B cell (primary cell): ENCODE results near the gene TUNAR. TPM values are rescaled to one million over a fixed set of nuclear protein-coding genes. Genes with fewer than 3 reads are reported as not detected.

Experiments
- ATAC-seq: fragments of 200-7000 bp; cut with Tn5 transposase; one replicate; pipeline ENCODE4 v1.10.0; 2021; ENCODE audit warnings: low read depth, mild to moderate bottlenecking, moderate number of reproducible peaks, moderate library complexity
- CTCF ChIA-PET: fragments of 350-600 bp; sonication (Branson Sonifier 250); formaldehyde crosslinking; loops from one replicate; lab custom pipeline; 2021; ENCODE audit warnings: antibody characterized with exemption, inconsistent platforms; lab: Charles Lee
- POLR2A ChIA-PET: fragments of 350-600 bp; sonication (Branson Sonifier 250); formaldehyde crosslinking; loops from one replicate; lab custom pipeline; 2021; ENCODE audit warnings: antibody characterized with exemption; lab: Charles Lee
- DNase-seq: peaks from one replicate; pipeline ENCODE4 v3.0.0; 2013
- H2AFZ ChIP-seq: 2 replicates; pipeline ENCODE4 v1.6.1; 2012; ENCODE audit warnings: mild to moderate bottlenecking, low read depth, low read length; ENCODE audit not compliant: insufficient read depth, poor library complexity, severe bottlenecking
- H3K27ac ChIP-seq, 2 donors: 1 replicate in 1 of 2; 2 replicates in 1 of 2; pipeline ENCODE4 v1.5.1; 2012 to 2013; ENCODE audit warnings: low read length in 2 of 2, mild to moderate bottlenecking in 2 of 2, moderate library complexity in 1 of 2
- H3K27me3 ChIP-seq, 4 experiments: fragments of 200-600 bp in 1 of 4; sonication (generic) in 1 of 4; replicated peaks in 1 of 4; 1 replicate in 2 of 4; 2 replicates in 2 of 4; pipeline versions ENCODE4 v1.6.1 to v1.7.0; 2013 to 2016; ENCODE audit warnings: low read length in 3 of 4, mild to moderate bottlenecking in 2 of 4, mixed read lengths in 1 of 4, moderate library complexity in 1 of 4; ENCODE audit not compliant: insufficient read depth in 4 of 4, control insufficient read depth in 3 of 4; ENCODE audit errors: control extremely low read depth in 1 of 4
- H3K36me3 ChIP-seq, 2 experiments: replicated peaks in 1 of 2; 1 replicate in 1 of 2; 2 replicates in 1 of 2; pipeline versions ENCODE4 v1.6.1 to v1.7.1; 2013; ENCODE audit warnings: low read length in 1 of 2; ENCODE audit not compliant: insufficient read depth in 2 of 2, control insufficient read depth in 1 of 2; ENCODE audit errors: control extremely low read depth in 1 of 2, extremely low read depth in 1 of 2
- H3K4me1 ChIP-seq, 2 donors: fragments of 200-600 bp in 1 of 2; sonication (generic) in 1 of 2; 1 replicate in 1 of 2; 2 replicates in 1 of 2; pipeline versions ENCODE4 v1.5.1 to v1.6.1; 2013 to 2017; ENCODE audit warnings: low read length in 2 of 2; ENCODE audit not compliant: control insufficient read depth in 2 of 2, insufficient read depth in 2 of 2
- H3K4me2 ChIP-seq: replicated peaks from 2 replicates; pipeline ENCODE3; 2012; ENCODE audit warnings: mild to moderate bottlenecking, low read depth, low read length; ENCODE audit not compliant: poor library complexity, severe bottlenecking
- H3K4me3 ChIP-seq, 5 experiments: fragments of 200-600 bp in 1 of 5; sonication (generic) in 1 of 5; 1 replicate in 3 of 5; 2 replicates in 2 of 5; pipeline versions ENCODE4 v1.5.1 to v1.7.0; 2011 to 2016; ENCODE audit warnings: low read length in 4 of 5, mild to moderate bottlenecking in 4 of 5, low read depth in 2 of 5, control low read depth in 1 of 5, moderate library complexity in 1 of 5; ENCODE audit not compliant: insufficient read depth in 1 of 5; ENCODE audit errors: control extremely low read depth in 1 of 5, extremely low read depth in 1 of 5
- H3K79me2 ChIP-seq: fragments of 200-600 bp; sonication (generic); one replicate; pipeline ENCODE4 v1.6.0; 2016; ENCODE audit warnings: low read length; ENCODE audit not compliant: control insufficient read depth, insufficient read depth
- H3K9ac ChIP-seq: fragments of 200-600 bp; sonication (generic); 2 replicates; pipeline ENCODE4 v1.6.1; 2017; ENCODE audit warnings: mild to moderate bottlenecking, low read length, moderate library complexity
- H3K9me3 ChIP-seq, 3 donors: one replicate each; pipeline versions ENCODE4 v1.6.1 to v1.7.1; 2013; ENCODE audit warnings: low read length in 2 of 3; ENCODE audit not compliant: control insufficient read depth in 2 of 3, insufficient read depth in 1 of 3; ENCODE audit errors: control extremely low read depth in 1 of 3
- H4K20me1 ChIP-seq: 2 replicates; pipeline ENCODE4 v1.6.0; 2012; ENCODE audit warnings: mild to moderate bottlenecking, low read length; ENCODE audit not compliant: insufficient read depth, control insufficient read depth, poor library complexity, severe bottlenecking
- H3K27ac Mint-ChIP-seq: one replicate; pipeline ENCODE4 v1.8.0; 2021; ENCODE audit warnings: mixed read lengths
- H3K27me3 Mint-ChIP-seq: one replicate; pipeline ENCODE4 v1.8.0; 2021; ENCODE audit warnings: mixed read lengths
- H3K4me1 Mint-ChIP-seq: one replicate; pipeline ENCODE4 v1.8.0; 2021; ENCODE audit warnings: mixed read lengths
- H3K4me3 Mint-ChIP-seq: one replicate; pipeline ENCODE4 v1.8.0; 2021; ENCODE audit warnings: mixed read lengths
- H3K9me3 Mint-ChIP-seq: one replicate; pipeline ENCODE4 v1.8.0; 2022; ENCODE audit warnings: mixed read lengths; ENCODE audit not compliant: insufficient read depth
- CTCF ChIP-seq: fragments of 200-600 bp; IDR thresholded peaks from one replicate; pipeline ENCODE4 v1.8.0; 2022; ENCODE audit warnings: antibody characterized with exemption, mild to moderate bottlenecking
- EZH2 ChIP-seq: IDR thresholded peaks from 2 replicates; pipeline ENCODE4 v1.6.1; 2012; ENCODE audit warnings: borderline replicate concordance, low read depth, mild to moderate bottlenecking, moderate library complexity, low read length; ENCODE audit not compliant: insufficient read depth, poor library complexity, severe bottlenecking
- WGBS: methylation state at CpG from one replicate; pipeline ENCODE4 v1.1.5; 2013; ENCODE audit warnings: missing lambda C conversion rate; ENCODE audit not compliant: insufficient coverage; 5-methylcytosine and 5-hydroxymethylcytosine counted together
- intact Hi-C: fragments of 100-400 bp; cut with micrococcal nuclease; formaldehyde crosslinking; loops from one replicate; pipeline ENCODE4 v1.10.0; 2022
- polyA plus RNA-seq: library from polyadenylated mRNA; depleted of rRNA; stranded (reverse); fragments of >200 nt; gene quantifications from 2 replicates; pipeline ENCODE4 v1.2.3, GENCODE V29; 2012
- total RNA-seq, 2 donors: library from RNA; stranded (reverse); fragments of 120-200 nt in 1 of 2; gene quantifications; 1 replicate in 1 of 2; 2 replicates in 1 of 2; pipeline versions ENCODE4 v1.2.3 to v1.2.4, GENCODE V29; 2013 to 2022

The TUNAR gene
- total and polyA plus RNA-seq, 2 donors (not counting 1 experiment from before 2014, with no cell fraction given): 0.48 to 0.81 TPM

- Mint-ChIP-seq H3K27me3 (peaks cover 23% of the 10 kb centered on the region), H3K4me1 (peaks cover 3% of the 10 kb centered on the region), H3K9me3 (no peaks in the 10 kb centered on the region), H3K4me3 (no peak overlapping the region), H3K27ac (no peak overlapping the region)
- DNase-seq: no peak
- no peak for TF ChIP-seq CTCF
- no peak for TF ChIP-seq EZH2
- Histone ChIP-seq H3K4me2 (no peak overlapping the region), H3K27ac (no peak overlapping the region), H3K4me3 (no peak overlapping the region), H3K4me1 (peaks cover 0 to 5% of the 10 kb centered on the region in 2 donors), H3K9me3 (no peaks in the 10 kb centered on the region), H3K27me3 (no peaks in the 10 kb centered on the region), H3K36me3 (no peaks in the 10 kb centered on the region), H2AFZ (no peak overlapping the region), H3K9ac (no peak overlapping the region), H4K20me1 (no peaks in the 10 kb centered on the region), H3K79me2 (no peaks in the 10 kb centered on the region)
- intact Hi-C loops: no loop called here
- POLR2A ChIA-PET: no interaction called here
- WGBS: 81% methylated on average over 2 of the region's 3 CpGs
- no peak for ATAC-seq
- CTCF ChIA-PET: no interaction called here
These were observed 7.7 kb downstream of the TUNAR start for GRCh38 chr14:95884377-95884776.

GRCh38 chr14:95885278-95885677 is 8.6 kb downstream of the TUNAR start:
- Histone ChIP-seq H3K27me3 (no peaks in the 10 kb centered on the region), H3K9me3 (no peaks in the 10 kb centered on the region), H2AFZ (no peak overlapping the region), H3K4me1 (peaks cover 0 to 14% of the 10 kb centered on the region in 2 donors), H4K20me1 (no peaks in the 10 kb centered on the region), H3K9ac (no peak overlapping the region), H3K4me3 (no peak overlapping the region), H3K4me2 (no peak overlapping the region), H3K79me2 (no peaks in the 10 kb centered on the region), H3K27ac (no peak overlapping the region), H3K36me3 (no peaks in the 10 kb centered on the region)
- Mint-ChIP-seq H3K9me3 (no peaks in the 10 kb centered on the region), H3K27me3 (peaks cover 15% of the 10 kb centered on the region), H3K4me3 (no peak overlapping the region), H3K4me1 (peaks cover 9% of the 10 kb centered on the region), H3K27ac (no peak overlapping the region)
- 64% methylated on average over 7 of the region's 7 CpGs for WGBS
- CTCF ChIA-PET: no interaction called here
- POLR2A ChIA-PET: no interaction called here
- TF ChIP-seq CTCF: no peak
- TF ChIP-seq EZH2: no peak
- DNase-seq (no peak), ATAC-seq (no peak)
- intact Hi-C loops: no loop called here
